Breast epithelium (tissue), 4 donors: ENCODE data around the gene USP33. TPM values are rescaled to one million over a fixed set of nuclear protein-coding genes. Genes with fewer than 3 reads are reported as not detected.

ENCODE experiments used
- DNase-seq, 2 donors: peaks; one replicate each; pipeline ENCODE4 v3.0.0-alpha.2; 2019; ENCODE audit warnings: low spot score in 2 of 2
- H3K27ac ChIP-seq, 2 donors: fragments of 200-600 bp; sonication (generic) in 1 of 2; one replicate each; pipeline ENCODE4 v1.5.1; 2016 to 2019; ENCODE audit warnings: mild to moderate bottlenecking in 1 of 2
- H3K27me3 ChIP-seq, 2 donors: fragments of 200-600 bp; sonication (generic) in 1 of 2; one replicate each; pipeline versions ENCODE4 v1.5.1 to v1.6.0; 2017 to 2019; ENCODE audit warnings: control low read depth in 1 of 2, mild to moderate bottlenecking in 1 of 2
- H3K36me3 ChIP-seq: fragments of 200-600 bp; one replicate; pipeline ENCODE4 v1.5.1; 2019
- H3K4me1 ChIP-seq, 2 donors: fragments of 200-600 bp; sonication (generic); one replicate each; pipeline ENCODE4 v1.5.1; 2016 to 2019; ENCODE audit warnings: control low read depth in 1 of 2
- H3K4me3 ChIP-seq, 3 donors: fragments of 200-600 bp; sonication (generic); 1 replicate in 2 of 3; 2 replicates in 1 of 3; pipeline ENCODE4 v1.5.1; 2016 to 2019; ENCODE audit warnings: mild to moderate bottlenecking in 3 of 3, moderate library complexity in 2 of 3
- H3K9me3 ChIP-seq, 2 donors: fragments of 200-600 bp; sonication (generic) in 1 of 2; one replicate each; pipeline ENCODE4 v1.5.1; 2016 to 2019; ENCODE audit warnings: control low read depth in 1 of 2
- POLR2A ChIP-seq: fragments of 450-650 bp; IDR thresholded peaks from one replicate; pipeline ENCODE4 v1.6.1; 2016; ENCODE audit warnings: antibody characterized with exemption, mild to moderate bottlenecking, moderate library complexity
- POLR2AphosphoS5 ChIP-seq, 3 donors: sonication (generic); formaldehyde crosslinking; IDR thresholded peaks; one replicate each; pipeline ENCODE4 v1.6.1; 2017; ENCODE audit warnings: antibody characterized with exemption in 3 of 3
- intact Hi-C: fragments of 100-400 bp; cut with DNase I; formaldehyde crosslinking; loops from one replicate; pipeline ENCODE4 v1.15.1; 2023; ENCODE audit warnings: low total_unique reads
- total RNA-seq, 3 donors: library from RNA; depleted of rRNA; stranded (reverse); fragments of >200 nt; gene quantifications; one replicate each; pipeline ENCODE4 v1.1.0, GENCODE V29; 2016
- TF ChIP-seq, protein P1 (sequence below), 3 donors: fragments of 450-650 bp; IDR thresholded peaks; one replicate each; pipeline ENCODE4 v1.5.1; 2016 to 2017; ENCODE audit warnings: antibody characterized with exemption in 3 of 3, mild to moderate bottlenecking in 3 of 3, moderate library complexity in 3 of 3

The USP33 gene
- total RNA-seq: 100 to 1,000 TPM in 2 of 3 donors, 10 to 100 TPM in 1; 96.4 to 144 (median 133) TPM

DNA sequence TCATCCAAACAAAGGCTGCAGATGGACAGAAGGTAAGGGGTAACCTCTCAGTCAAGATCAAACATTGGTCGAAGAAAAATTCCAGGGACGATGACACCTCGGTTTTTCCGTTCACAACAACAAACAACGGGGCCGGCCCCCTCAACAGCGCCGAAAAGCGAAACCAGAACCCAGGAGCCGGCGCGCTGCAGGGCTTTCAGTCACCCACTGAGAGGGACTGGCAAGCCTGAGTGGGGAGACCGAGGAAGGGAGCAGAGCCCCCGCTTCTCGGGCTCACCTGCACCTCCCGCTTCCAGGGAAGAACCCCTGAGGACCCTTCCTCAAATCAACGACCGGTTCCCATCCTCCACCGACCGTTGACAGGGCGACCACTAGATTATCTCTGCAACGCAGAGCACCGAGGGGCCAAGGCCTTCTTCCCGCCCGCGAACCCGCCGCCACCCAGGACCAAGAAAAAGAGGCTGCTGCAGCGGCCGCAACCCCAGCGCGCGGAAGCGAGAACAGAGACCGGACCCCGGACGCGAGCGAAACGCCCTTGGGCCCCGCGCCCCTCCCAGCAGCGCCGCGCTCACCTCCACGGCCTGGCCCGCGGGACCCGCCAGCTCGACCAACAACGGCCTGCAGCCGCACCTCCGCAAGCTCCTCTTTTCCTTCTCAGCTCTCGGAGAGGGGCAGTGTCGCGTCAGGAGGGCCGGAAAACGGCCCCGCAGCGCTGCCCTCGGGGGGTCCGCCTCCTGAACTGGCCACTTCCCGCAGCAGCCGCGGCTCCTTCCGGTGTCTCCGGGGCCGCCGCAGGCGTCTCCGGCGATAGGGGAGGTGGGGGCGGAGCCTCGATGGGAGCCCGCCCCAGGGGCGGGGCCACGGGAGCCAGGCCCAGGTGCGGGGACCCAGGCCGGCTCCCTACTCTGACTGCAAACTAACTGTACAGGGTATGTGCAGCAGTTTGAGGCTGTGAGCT, at the start of gene USP33:
Gene USP33, minus strand, starts transcription at position 782 of the 958 bp plus-strand sequence. CDS start 18,155 bp downstream, outside the sequence.
- Histone ChIP-seq H3K27ac (peak within 1 kb of the TSS; percentile 90 to 91), H3K4me1 (no peaks in the 10 kb centered on the region), H3K27me3 (no peaks in the 10 kb centered on the region), H3K4me3 (peak within 1 kb of the TSS; percentile 96 to 98 (median 98)), H3K36me3 (no peaks in the 10 kb centered on the region), H3K9me3 (no peaks in the 10 kb centered on the region)
- intact Hi-C loops: no loop called here
- peak; percentile 69 to 78 for DNase-seq
- TF ChIP-seq, protein P1, sequence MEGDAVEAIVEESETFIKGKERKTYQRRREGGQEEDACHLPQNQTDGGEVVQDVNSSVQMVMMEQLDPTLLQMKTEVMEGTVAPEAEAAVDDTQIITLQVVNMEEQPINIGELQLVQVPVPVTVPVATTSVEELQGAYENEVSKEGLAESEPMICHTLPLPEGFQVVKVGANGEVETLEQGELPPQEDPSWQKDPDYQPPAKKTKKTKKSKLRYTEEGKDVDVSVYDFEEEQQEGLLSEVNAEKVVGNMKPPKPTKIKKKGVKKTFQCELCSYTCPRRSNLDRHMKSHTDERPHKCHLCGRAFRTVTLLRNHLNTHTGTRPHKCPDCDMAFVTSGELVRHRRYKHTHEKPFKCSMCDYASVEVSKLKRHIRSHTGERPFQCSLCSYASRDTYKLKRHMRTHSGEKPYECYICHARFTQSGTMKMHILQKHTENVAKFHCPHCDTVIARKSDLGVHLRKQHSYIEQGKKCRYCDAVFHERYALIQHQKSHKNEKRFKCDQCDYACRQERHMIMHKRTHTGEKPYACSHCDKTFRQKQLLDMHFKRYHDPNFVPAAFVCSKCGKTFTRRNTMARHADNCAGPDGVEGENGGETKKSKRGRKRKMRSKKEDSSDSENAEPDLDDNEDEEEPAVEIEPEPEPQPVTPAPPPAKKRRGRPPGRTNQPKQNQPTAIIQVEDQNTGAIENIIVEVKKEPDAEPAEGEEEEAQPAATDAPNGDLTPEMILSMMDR (IDR thresholded peaks at IDR 0.05): no peak
- TF ChIP-seq POLR2AphosphoS5 (IDR thresholded peaks at IDR 0.05) (peak; percentile 25 to 72 (median 70)), POLR2A (no peak)

DNA sequence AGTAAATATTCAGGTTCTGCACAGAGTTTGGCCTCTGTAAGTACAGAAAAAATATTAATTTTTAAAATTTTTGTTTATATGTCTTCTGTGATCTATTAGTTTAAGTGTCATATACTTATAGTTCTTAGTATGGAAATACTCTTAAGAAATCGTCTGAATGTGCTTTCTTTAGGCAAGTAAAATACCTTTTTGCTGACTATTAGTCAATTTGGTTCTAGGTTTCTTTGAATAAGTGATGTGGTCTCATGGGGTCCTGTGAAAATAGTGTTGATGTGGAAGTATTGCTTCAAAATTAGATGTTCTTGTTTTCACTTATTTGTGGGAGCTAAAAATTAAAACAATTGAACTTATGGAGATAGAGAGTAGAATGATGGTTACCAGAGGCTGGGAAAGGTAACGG, 43.7 kb upstream of the USP33 start:
- H3K36me3 ChIP-seq: peaks cover 4% of the 10 kb centered on the region
- intact Hi-C loops: no loop called here

DNA sequence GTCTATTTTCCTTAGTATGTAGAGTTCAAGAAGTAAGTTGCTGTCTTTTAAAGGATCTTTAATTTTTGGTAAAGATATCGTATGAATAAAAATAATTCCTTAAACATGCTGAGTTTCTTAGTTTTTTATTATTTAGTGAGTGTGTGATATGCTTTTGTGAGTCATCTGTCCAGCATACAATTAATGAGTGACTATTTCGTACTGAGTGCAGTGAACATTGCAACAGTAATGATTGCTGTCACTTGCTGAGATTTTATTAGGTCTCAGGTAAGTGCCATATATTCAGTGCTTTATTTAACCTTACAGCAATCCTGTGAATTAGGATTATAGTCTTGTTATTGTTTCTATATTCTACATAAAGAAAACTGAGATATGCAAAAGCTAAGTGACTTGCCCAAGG, 42.4 kb upstream of the USP33 start:
- no peaks in the 10 kb centered on the region for H3K9me3 ChIP-seq
- TF ChIP-seq POLR2A (no peak), POLR2AphosphoS5 (IDR thresholded peaks at IDR 0.05) (no peak)
- TF ChIP-seq, protein P1 (IDR thresholded peaks at IDR 0.05): no peak
- peaks cover 4% of the 10 kb centered on the region for H3K36me3 ChIP-seq
- no peaks in the 10 kb centered on the region for H3K27me3 ChIP-seq
- no peak overlapping the region for H3K27ac ChIP-seq
- H3K4me3 ChIP-seq: no peak overlapping the region
- peaks cover 0 to 4% of the 10 kb centered on the region in 2 donors for H3K4me1 ChIP-seq
- no peak for DNase-seq
- intact Hi-C loops: no loop called here

More for the DNA sequence above, 43.7 kb upstream of the USP33 start:
- TF ChIP-seq, protein P1 (IDR thresholded peaks at IDR 0.05): no peak
- no peak for TF ChIP-seq POLR2AphosphoS5 (IDR thresholded peaks at IDR 0.05)
- TF ChIP-seq POLR2A: no peak
- Histone ChIP-seq H3K4me1 (peaks cover 0 to 4% of the 10 kb centered on the region in 2 donors), H3K27me3 (no peaks in the 10 kb centered on the region), H3K27ac (no peak overlapping the region), H3K9me3 (no peaks in the 10 kb centered on the region), H3K4me3 (no peak overlapping the region)
- DNase-seq: no peak

DNA sequence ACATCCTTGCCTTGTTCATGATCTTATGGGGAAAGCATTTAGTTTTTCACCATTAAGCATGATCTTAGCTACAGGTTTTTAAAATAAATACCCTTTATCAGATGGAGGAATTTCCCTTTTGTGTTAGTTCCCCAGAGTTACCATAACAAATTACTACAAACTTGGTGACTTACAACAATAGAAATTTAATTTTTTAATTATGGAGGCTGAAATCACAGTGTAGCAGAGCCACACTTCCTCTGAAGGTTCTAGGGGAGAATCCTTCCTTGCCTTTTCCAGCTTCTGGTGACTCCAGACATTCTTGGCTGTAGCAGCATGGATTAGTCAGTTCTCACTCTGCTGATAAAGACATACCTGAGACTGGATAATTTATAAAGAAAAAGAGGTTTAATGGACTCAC, 38.3 kb upstream of the USP33 start:
- peaks cover 0 to 4% of the 10 kb centered on the region in 2 donors for H3K4me1 ChIP-seq
- intact Hi-C loops: no loop called here
- H3K9me3 ChIP-seq: no peaks in the 10 kb centered on the region
- H3K27ac ChIP-seq: no peak overlapping the region
- no peak for DNase-seq
- no peaks in the 10 kb centered on the region for H3K36me3 ChIP-seq
- H3K4me3 ChIP-seq: no peak overlapping the region
- TF ChIP-seq, protein P1 (IDR thresholded peaks at IDR 0.05): no peak
- TF ChIP-seq POLR2AphosphoS5 (IDR thresholded peaks at IDR 0.05): no peak
- TF ChIP-seq POLR2A: no peak
- no peaks in the 10 kb centered on the region for H3K27me3 ChIP-seq
